22Rv1 (cell line): ENCODE measurements around the gene PLD6.

Experiments
- ZFX ChIP-seq: fragments of 450-650 bp; IDR thresholded peaks from 2 replicates; pipeline ENCODE4 v1.6.1; 2017; ENCODE audit warnings: antibody characterized with exemption, borderline replicate concordance
- TF ChIP-seq, protein P1 (sequence below): fragments of 450-650 bp; IDR thresholded peaks from 2 replicates; pipeline ENCODE4 v1.5.1; 2017; ENCODE audit warnings: mild to moderate bottlenecking

DNA sequence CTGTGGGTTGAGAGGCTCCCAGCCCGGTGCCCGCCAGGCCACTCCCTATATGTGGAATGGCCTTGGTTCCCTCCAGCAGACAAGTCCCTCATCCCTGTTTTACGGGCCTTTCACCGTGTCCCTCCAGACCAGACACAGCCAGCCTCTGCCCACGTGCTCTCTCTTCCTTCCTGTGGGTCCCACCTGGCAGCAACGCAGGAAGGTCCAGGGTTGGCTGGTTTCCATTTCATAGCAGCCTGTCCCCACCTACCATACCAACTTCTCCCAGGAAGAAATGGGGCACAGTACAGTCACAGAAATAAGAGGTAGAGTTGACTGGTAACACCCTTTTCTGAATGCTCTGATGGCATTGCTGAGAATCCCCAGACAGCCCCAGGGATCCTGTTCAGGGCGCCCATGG, 34.9 kb downstream of the PLD6 start:
- TF ChIP-seq, protein P1, sequence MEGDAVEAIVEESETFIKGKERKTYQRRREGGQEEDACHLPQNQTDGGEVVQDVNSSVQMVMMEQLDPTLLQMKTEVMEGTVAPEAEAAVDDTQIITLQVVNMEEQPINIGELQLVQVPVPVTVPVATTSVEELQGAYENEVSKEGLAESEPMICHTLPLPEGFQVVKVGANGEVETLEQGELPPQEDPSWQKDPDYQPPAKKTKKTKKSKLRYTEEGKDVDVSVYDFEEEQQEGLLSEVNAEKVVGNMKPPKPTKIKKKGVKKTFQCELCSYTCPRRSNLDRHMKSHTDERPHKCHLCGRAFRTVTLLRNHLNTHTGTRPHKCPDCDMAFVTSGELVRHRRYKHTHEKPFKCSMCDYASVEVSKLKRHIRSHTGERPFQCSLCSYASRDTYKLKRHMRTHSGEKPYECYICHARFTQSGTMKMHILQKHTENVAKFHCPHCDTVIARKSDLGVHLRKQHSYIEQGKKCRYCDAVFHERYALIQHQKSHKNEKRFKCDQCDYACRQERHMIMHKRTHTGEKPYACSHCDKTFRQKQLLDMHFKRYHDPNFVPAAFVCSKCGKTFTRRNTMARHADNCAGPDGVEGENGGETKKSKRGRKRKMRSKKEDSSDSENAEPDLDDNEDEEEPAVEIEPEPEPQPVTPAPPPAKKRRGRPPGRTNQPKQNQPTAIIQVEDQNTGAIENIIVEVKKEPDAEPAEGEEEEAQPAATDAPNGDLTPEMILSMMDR = no peak
- TF ChIP-seq ZFX = no peak
